GM19099 (cell line): ENCODE results near the gene DPYD.

ENCODE experiments used
- POLR2A ChIP-seq: IDR thresholded peaks from 3 replicates; pipeline ENCODE4 v1.6.1; 2011; ENCODE audit warnings: low read depth; ENCODE audit not compliant: insufficient read length; ENCODE audit errors: extremely low read depth

DPYD gene

DNA sequence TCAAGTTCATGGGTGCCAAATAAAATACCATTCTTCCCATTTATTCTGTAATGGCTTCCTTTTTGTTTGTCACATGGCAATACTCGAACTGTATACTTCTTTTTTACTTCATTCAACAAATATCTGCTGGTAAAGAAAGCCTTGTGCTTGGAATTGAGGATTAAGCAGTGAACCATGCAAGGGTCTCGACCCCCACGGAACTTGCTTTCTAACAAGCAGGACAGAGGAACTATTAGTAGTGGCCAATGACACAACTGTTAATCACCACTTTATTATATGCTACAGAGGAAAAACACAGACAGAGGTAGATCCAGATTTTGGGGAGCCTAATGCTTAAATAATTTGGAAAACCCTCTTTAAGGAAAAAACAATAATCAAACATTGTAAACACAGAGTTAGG lies 542.2 kb downstream of the DPYD start:
- no peak for TF ChIP-seq POLR2A

DNA sequence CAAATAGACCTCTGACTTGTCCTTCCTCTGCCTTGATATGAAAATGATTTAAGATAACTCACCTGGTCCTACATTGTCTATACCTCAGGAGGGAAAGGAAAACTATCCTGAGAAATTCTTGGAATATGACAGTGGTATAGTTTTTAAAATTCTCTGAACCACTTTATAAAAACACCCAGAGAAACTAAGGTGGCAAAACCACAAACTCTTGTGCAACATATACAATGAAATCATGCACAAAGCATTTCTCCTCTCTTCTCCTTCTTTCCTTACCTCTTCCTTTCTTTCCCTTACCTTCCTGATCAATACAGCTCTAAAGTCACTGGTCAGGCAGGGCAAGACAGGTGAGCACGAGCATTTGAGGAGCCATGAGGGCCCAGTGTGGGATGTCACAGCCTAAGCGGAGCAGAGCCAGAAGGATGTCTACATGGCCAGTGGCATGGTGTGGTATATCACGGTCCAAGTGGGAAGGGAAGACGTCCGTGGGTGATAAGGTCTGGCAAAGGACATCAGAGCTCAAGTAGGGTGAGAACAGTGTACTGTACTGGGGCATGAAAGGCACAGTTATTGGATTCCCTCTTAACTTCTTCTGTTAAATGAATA lies 543.3 kb downstream of the DPYD start:
- TF ChIP-seq POLR2A: no peak

DNA sequence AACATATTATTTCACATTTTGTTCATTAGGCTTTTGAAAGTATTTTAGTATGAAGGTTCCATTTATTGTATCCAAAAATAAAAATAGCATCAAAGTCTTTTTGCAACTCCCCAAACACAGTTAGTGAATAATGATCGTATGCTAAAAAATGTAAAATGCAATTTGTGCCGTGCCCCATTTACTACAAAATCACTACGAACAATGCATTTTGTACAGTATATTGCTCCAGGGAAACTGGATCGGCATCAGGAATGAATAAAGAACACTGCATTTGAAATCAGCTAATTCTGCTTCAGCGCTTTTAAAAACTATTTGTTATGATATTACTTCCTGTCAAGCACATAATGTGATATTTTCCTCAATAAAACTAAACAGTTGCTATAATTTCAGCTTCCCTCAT lies 547.8 kb downstream of the DPYD start:
- TF ChIP-seq POLR2A: no peak

DNA sequence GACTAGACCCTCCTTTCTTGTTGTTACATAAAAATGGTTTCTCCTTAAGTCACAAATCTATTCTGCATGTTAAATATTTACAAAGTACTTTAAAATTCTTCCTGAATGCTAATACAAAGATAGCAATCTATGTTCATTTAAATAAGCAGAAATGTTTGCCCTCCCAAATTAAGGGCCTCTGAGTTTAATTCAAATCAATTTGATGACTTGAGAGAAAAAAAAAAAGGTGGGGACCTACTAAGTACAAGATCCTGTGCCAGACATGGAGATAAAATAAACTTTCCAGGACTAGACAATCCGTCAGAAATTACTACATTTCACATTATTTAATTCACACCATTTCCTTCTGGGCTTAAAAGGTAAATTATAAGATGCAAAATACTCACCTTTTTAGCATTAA lies 548.3 kb downstream of the DPYD start:
- no peak for TF ChIP-seq POLR2A

DNA sequence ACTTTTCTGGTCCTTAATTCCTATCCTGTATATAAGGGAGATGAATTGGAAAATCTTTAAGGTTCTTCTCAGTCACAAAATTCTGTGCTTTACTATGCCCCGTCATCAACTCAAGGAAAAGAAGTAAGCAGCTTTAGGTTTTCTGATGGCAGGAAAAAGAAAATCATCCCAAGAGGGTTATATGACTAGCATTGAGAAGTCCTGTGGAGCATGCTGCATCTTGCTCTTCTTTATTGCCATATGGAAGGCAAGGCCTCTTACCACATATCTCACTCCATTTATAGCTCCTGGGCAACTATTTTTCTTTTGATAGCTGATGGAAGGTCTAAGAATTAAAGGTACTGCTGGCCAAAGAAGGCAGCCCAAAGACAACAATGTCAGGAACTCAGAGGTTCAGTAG lies 552.5 kb downstream of the DPYD start:
- TF ChIP-seq POLR2A: no peak

DNA sequence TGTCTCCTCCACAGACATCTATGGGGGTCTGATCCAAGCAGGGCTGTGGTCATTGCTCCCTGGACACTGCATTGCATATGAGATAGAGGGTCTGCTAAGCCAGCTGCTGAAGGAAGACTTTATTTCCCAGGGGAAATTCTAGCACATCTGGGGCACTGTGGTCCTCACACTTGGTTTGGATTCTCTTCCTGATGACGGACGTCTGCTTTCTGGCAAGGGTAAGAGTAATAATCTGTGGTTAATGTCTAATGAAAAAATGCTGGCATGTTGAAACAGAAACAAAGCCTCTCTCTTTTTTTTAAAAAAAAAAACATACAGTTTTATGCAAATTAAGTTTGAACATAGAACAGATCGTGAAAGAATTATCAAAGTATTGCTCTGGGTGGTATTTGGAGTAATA lies 553.9 kb downstream of the DPYD start:
- no peak for TF ChIP-seq POLR2A

DNA sequence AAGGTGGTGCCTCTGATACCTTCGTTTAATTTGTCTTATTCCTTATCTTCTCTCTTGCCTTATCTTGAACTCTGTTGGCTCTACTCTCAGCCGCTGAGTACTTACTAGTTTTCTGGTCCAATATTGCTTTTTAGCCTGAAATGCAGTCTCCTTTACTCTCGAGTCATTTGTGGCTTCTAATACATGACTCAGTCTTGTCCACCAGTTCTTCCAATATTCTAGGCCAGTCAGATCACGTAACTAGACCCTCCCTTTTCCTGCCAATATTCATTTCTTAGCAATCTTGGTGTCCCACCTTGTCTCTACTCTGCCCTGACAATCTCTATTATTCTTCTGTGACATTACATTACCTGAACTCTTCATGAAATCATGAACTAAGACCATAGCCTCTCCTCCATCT lies 555.8 kb downstream of the DPYD start:
- no peak for TF ChIP-seq POLR2A

DNA sequence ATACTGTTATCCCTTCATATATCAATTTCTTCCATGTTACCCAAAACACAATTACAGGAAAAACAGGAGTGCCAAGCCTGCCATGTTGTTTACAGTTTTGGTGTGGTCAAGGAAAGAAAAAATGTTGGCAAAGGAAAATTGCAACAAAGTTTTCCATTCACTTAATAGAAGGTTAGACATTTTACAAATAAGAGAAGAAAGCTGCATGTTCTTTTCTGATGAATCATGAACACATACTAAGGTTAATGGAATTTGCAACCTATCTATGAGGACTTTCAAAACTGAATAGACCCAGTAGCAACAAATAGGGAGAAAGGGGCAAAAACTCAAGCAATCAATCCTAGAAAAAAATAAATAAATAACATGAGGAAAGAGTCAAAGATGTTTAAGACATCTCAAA lies 556.7 kb downstream of the DPYD start:
- TF ChIP-seq POLR2A: no peak

DNA sequence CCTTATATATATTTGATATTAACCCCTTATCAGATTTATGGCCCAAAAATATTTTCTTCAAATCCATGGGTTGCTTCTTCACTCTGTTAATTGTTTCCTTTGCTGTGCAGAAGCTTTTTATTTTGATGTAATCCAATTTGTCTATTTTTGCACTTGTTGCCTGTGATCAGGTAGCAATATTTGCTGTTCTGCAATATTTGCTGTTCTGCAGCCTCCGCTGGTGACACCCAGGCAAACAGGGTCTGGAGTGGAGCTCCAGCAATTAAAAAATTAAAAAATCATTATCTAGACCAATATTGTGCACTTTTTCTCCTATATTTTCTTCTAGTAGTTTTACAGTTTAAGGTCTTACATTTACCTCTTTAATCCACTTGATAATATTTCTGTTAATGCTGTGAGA lies 564.5 kb downstream of the DPYD start:
- TF ChIP-seq POLR2A: no peak

DNA sequence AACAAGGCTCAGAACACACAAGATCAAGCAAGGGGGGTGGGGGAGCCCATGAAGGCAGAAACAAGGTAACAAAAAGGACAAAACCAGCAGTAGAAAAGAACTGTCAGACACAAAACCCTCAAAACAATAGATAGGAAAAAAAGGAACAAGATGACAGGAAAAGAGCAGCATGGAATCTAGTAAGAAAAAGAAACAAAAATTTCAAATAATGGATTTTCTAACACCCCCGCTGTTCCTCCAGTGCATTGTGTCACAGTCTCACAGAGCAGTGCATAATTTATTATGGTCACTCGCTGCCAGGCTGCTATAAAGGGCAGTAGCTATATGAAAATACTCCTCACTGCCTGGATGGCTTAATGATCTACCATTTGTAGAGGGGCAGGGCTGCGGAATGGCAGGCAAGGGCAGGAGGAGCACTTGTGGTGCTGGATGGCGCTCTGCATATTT lies 567.9 kb downstream of the DPYD start:
- TF ChIP-seq POLR2A: no peak

DNA sequence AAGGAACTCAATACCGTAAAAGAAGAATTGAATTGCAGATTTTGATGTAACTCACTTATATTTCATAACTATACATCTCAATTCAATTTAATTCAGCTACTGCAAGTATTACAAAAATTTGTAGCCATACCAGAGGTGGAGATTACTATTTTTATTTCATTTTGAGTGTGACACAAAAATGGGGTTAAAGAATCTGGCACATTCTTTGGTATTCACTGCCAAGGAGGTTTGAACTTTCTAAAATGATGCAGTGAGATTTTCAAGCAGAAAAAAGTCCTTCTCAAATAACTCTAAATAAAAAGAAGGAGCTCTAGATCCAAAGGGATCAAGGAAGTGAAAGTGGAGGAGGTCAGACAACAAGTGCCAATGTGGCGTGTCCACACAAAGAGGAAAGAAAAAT lies 569.0 kb downstream of the DPYD start:
- TF ChIP-seq POLR2A: no peak

DNA sequence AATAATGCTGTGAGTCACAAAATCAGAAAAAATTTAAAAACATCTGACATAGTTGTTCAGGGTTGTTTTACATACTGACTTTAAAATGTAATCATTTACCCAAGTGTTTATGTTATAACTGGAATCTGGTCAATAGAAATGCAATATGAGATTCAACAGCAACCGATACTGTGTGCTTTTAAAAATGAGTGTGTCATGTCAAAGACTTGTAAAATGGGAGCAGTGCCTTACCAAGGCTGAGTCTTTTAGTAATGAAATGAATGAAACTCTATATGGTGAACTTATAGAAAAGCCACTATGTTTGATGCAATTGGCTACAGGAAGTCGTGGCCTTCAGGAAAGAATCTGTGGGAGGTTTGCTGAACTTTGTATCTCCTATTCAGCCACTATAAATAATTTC lies 570.2 kb downstream of the DPYD start:
- no peak for TF ChIP-seq POLR2A

DNA sequence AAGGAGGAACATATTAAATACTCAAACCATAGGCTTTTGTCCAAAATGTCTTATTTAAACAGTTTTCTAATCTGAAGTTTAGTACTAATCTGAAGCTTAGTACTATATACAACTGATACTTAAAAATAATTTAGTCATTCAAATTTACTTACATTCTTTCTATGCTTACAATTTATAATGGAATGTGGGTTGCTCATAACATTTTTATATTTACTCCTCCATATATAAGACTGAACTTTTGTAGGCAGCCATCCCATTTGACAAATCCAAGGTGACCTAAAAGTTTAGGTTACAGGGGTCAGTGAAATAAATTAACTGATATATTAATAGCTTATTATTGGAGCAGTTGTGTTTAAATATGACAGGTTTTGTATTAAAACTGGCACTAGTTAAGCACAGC lies 570.6 kb downstream of the DPYD start:
- no peak for TF ChIP-seq POLR2A

DNA sequence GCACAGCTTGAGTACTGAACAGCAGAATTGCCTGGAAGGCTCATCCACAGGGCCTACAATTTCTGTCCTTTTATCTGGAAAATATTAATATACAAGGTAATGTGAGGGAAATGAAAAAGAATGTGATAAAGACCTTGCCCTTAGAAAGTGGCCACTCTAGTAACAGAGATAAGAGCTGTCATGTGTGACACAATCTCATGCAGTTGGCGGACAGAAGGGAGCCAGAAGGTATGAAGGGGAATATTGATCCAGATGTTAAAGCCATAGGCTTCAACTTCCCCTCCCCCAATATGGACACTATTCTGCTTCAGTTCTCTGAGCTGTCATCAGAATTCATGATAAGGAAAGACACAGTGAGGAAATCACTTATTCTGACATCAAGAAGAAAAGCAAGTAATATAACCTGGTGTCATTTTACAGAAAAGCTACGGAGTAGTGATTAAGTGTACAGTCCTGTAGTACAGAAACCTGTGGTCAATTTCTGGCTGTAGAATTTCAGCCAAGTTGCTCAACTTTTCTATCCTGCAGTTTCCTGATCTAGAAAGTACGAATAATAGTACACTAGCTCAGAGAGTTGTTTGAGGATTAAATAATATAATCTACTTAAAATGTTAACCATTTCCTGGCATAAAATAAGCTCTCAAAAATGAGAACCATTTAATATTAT lies 572.1 kb downstream of the DPYD start:
- TF ChIP-seq POLR2A: no peak

DNA sequence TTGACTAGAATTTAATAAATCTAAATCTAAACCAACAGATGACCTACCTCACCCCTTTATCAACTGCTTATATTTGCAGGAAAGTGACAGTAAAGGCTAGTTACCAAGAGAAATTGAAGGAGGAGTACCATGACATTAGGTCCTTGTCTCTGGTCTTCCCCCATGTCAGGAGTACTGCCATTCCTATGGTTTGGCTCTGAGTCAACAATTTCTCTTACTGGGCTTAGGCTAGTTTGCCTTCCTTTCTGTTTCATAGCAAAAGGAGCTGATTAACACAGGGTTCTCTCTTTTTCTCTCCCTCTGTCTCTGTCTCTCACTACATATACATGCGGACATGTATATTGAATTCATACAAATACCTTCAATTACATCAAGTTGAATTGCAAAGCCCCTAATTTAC lies 579.9 kb downstream of the DPYD start:
- TF ChIP-seq POLR2A: no peak

DNA sequence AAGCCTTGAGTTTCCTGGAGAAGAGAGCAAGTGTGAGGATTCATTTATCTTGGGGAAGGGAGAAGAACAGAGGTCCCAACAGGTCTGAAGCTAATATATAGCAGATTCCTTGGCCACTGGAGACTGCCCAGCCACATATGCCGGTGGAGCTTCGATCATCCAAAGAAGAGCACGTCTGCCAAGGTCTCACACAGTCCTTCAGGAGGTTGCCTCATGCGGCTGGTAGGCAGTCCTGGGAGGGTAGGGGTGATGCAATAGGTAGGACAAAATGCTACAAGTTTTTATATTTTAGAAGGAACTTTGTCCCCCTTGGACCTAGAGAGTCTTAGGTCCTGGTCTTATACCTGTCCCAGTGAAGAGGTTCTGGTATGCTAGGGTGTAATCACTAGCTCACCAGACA lies 582.5 kb downstream of the DPYD start:
- no peak for TF ChIP-seq POLR2A

DNA sequence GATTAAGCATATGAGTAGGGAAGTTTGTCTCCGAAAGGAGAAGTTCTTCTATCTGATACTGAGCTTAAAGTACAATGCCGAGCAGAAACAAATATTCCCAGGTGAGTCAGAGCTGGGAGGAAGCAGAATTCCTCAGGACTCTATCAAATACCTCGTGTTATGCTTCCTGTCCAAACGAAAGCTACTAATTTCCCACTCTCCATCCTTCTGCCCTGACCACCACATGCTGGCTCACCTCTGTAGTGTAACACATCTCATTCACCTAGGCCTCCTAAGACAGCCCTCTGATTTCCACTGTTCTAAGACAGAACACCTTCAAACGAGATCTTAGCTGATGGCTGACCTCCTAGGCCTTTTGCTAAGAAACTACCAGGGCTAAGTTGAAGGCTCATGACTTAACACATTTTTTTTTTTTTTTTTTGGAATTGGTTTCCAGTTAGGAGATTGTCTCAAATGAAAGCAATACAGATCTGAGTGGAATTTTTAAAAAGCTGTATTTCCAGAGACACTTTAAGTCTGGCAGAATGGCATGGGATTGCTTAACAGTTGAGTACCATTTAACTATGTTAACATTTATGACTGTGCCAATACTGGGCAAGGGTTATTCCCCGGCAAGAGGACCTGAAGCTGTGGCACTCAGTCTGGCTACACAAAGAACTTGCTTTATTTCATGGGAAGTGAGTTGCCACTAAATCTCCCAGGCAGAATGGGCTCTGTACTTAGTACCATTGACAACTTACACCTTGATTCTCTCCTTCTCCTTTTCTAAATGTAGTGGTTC lies 583.4 kb downstream of the DPYD start:
- TF ChIP-seq POLR2A: no peak

DNA sequence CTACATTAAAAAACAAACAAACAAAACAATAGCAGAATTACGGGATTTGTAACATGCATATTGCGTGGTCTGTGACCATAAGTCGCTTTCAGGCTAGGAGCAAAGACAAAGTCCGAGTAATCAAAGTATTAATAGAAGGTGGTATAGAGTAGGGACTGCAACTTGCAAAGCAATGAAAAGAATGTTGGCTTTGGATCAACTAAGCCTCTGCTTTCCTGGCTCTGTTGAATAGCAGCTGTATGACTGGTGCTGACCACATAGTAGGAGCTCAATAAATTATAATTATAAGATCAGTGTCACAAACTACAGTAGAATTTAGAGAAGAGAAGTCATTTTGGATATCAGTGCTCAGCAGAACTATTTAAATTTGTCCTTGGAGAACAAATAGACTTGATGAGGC lies 586.4 kb downstream of the DPYD start:
- no peak for TF ChIP-seq POLR2A
